GM18499 (cell line): Measurements from ENCODE around the gene MEGF8.
A peak's percentile ranks its signal among the peaks of the same experiment; 100 is the strongest.

Source experiments
- ATAC-seq: cut with Tn5 transposase; IDR thresholded peaks from one replicate; pipeline ENCODE4 v1.9.1; 2021; ENCODE audit warnings: moderate number of reproducible peaks; ENCODE audit not compliant: insufficient read depth, unreplicated experiment

MEGF8 gene

GRCh38 chr19:42325308-42325895 lies at the start of gene MEGF8:
Gene MEGF8, plus strand, starts transcription at chr19:42325635. Its CDS starts 609 bp downstream, at chr19:42326244.
- ATAC-seq = peak; percentile 92

GRCh38 chr19:42276284-42276683 lies 49.2 kb upstream of the MEGF8 start:
- ATAC-seq = no peak

DNA sequence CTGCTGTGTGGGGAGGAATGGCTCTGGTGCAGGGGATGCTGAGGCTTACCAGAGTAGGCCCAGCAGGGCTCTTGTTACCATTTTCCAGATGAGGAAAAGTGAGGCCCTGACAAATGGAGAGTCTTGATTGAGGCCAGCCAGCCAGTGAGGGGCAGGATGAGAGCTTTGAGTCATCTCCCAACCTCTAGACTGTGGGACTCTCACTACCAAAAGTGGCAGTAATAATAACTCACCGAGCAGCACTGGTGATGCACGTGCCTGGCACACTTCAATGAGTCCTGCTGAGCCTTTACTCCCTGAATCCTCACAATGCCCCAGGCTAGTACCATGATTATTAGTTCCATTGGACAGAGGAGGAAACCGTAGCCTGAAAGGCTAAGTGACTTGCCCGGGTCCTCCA lies 48.6 kb upstream of the MEGF8 start:
- no peak for ATAC-seq

GRCh38 chr19:42277821-42278451 lies 47.5 kb upstream of the MEGF8 start:
- no peak for ATAC-seq

- ATAC-seq = no peak
Measured at GRCh38 chr19:42278452-42279154, 46.8 kb upstream of the MEGF8 start.

GRCh38 chr19:42279155-42279901 lies 46.1 kb upstream of the MEGF8 start:
- no peak for ATAC-seq

DNA sequence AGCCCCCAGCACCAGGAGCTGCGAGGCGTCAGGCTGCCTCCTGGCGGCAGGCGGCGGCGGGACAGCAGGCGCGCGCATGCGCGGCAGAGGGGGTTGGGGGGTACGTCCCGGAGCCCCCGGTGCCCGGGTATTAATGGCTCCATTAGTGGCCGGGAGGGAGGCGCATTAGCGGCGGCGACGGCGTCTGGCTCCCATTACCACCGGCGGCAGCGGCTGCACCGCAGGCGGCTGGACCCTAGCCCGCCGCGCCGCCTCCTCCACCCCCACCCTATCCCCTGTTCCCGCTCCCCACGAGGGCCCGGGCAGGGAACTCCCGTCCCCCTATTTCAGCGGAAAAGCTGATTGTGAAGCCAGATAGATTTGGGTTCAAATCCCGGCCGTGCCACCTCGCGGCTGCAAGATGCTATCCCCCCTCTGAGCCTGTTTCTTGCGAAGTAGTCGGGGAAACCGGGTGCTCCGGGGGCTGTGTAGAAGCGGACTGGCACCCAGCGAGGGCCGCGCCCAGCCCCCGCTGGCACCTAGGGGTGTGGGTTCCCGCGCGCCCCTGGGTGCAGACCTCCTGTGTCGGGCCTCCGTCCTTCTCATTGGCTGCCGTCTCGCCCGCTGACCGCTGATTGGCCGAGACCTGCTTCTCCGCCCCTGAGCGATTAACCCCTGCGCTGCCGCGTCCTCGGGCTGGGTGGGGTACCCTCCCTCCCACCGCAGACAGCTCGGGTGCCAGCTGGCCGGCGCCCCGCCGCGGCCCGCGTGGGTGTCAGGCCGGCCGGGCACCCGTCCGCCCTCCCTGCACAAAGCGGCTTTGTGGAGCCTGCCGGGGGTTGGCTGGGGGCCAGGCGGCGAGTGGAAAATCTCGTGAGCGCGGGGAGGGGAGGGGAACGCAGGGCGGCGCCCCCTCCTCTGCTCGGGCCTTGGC lies 45.3 kb upstream of the MEGF8 start:
- ATAC-seq = no peak

DNA sequence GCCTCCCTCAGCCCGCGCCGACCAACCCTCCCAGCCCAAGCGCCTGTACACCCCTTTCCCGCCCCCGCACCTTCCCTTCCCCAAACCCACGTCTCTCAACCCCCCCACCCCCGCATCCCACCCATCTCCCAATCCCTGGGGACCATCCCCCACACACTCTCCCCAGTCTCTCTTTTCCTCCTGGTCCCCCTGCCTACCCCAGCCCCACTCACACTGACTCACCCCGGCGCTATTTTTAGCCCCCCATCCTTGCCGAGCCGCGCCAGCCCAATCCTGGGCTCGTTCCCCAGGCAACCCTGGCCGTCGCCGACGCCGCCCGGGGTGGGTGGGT lies 44.7 kb upstream of the MEGF8 start:
- no peak for ATAC-seq

DNA sequence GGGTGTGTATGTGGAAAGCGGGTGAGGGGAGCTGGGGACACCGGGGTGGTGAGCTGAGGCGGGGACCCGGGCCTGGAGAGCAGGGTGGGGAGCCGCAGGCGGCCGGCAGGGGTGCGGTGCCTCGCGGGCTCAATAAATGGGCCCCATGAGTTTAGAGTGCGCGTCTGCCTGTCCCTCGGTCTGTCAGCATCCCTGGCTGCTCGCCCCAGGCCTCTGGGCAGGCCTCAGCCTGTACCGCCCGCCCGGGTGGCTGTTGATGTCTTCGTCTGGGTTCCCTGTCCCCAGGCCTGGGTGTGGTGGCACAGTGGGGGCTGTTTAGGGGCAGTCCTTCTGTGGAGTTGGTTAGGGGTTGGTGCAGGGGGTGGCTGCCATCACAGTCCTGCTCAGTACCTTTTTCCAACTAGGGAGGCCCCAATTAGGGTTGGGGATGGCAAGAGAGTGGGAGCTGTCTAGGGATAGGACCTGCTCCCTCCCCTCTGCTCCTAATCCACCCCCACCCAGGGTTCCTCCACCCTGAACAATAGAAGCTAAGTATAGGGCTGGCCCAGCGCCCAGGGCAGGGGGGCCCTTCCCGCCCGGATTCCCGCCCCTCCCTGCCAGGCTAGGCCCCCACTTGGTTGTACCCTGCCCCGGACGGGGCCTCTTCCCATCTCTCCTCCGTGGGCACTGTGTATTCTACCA lies 44.1 kb upstream of the MEGF8 start:
- no peak for ATAC-seq

DNA sequence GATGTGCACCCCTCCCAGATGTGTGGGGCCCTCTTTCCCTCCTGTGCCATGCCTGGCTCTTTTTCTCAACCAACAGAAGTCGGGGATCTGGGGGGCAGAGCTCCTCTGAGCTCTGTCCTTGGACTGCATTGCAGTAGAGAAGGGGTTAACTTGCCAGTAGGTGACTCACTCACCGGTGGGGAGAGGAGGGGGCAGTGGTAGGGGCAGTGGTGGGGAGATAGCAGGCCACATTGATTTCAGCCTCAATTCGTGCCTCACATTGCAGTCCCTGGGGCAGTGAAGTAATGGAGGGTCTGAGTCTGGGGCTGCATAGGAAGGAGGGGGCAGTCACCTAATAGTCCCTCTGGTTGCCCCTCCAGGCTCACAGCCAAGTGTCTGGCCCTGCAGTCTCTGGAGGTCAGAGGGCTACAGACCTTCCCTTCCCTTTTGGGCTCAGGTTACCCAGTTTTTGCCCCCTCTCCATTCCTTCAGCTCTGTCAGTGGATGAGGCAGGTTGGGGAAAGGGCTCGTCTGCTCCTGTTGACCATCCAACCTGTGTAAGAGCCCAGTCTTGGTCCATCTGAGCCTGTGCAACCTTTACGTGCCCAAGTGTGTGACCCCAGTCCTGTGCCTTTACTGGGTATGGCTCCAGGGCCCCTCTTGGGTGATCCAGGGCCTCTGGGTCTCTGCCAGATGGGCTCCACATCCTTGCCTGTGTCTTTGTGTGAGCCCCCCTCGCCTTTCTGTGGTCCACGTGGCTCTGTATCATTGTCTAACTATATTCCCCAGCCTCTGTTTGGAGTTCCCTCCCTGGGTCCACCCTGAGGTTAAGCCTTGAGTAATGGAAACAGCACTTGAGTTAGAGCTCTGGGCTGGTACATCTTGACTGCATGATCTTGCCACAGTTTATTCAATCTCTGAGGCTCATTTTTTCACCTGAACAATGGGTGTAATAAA lies 43.3 kb upstream of the MEGF8 start:
- no peak for ATAC-seq

- ATAC-seq = no peak
Measured at GRCh38 chr19:42282819-42283187, 42.6 kb upstream of the MEGF8 start.

GRCh38 chr19:42283188-42284065 lies 42.0 kb upstream of the MEGF8 start:
- ATAC-seq = no peak

GRCh38 chr19:42284066-42284501 lies 41.4 kb upstream of the MEGF8 start:
- ATAC-seq = no peak

GRCh38 chr19:42284591-42285341 lies 40.7 kb upstream of the MEGF8 start:
- no peak for ATAC-seq

GRCh38 chr19:42285541-42285941 lies 39.9 kb upstream of the MEGF8 start:
- ATAC-seq = no peak

DNA sequence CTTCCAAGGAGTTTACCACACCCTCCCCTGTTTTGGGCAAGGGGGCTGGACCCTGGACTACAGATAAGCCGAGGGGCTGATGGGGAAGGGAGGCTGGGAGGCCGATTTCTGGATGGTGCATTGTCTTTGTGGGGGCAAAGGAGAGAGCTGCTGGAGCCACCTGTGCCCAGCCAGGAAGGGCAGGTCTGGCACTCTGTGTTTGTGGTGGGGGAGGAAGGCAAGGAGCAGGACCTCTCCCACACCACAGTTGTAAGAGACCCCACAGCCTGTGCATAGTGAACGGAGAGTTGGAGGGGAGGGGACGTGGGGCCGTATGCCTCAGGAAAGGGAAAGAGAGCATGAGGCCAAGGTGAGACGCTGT lies 39.5 kb upstream of the MEGF8 start:
- no peak for ATAC-seq
